GM23338 (cell line): ENCODE results near the gene NECTIN2. TPM values are rescaled to one million over a fixed set of nuclear protein-coding genes. Genes with fewer than 3 reads are reported as not detected.

ENCODE experiments used
- ATAC-seq: fragments of 200-7000 bp; cut with Tn5 transposase; 3 replicates; pipeline ENCODE4 v1.9.1; 2020
- DNase-seq: peaks from one replicate; pipeline ENCODE4 v3.0.0-alpha.2; 2015; ENCODE audit warnings: low spot score
- H2AFZ ChIP-seq: fragments of 200-600 bp; sonication (generic); 2 replicates; pipeline ENCODE4 v1.8.0; 2016; ENCODE audit warnings: antibody characterized with exemption, mild to moderate bottlenecking, moderate library complexity
- H3F3A ChIP-seq: fragments of 200-600 bp; sonication (generic); replicated peaks from 2 replicates; pipeline ENCODE4 v1.8.0; 2017; ENCODE audit warnings: antibody characterized with exemption, mixed run types, low read depth
- H3K27ac ChIP-seq: fragments of 200-600 bp; sonication (generic); 2 replicates; pipeline ENCODE4 v1.6.1; 2016; ENCODE audit warnings: low read depth
- H3K27me3 ChIP-seq: fragments of 200-600 bp; sonication (generic); 2 replicates; pipeline ENCODE4 v1.8.0; 2016; ENCODE audit warnings: mild to moderate bottlenecking, mixed run types, moderate library complexity; ENCODE audit not compliant: insufficient read depth
- H3K36me3 ChIP-seq: fragments of 200-600 bp; sonication (generic); 2 replicates; pipeline ENCODE4 v1.8.0; 2016; ENCODE audit warnings: mild to moderate bottlenecking; ENCODE audit not compliant: insufficient read depth
- H3K4me1 ChIP-seq: fragments of 200-600 bp; sonication (generic); 2 replicates; pipeline ENCODE4 v1.8.0; 2016; ENCODE audit warnings: mild to moderate bottlenecking, moderate library complexity; ENCODE audit not compliant: insufficient read depth
- H3K4me2 ChIP-seq: fragments of 200-600 bp; sonication (generic); 2 replicates; pipeline ENCODE4 v1.7.1; 2017; ENCODE audit warnings: mixed run types
- H3K4me3 ChIP-seq: fragments of 200-600 bp; sonication (generic); 2 replicates; pipeline ENCODE4 v1.6.1; 2016; ENCODE audit warnings: mixed run types
- H3K79me2 ChIP-seq: fragments of 200-600 bp; sonication (generic); replicated peaks from 2 replicates; pipeline ENCODE4 v1.8.0; 2017; ENCODE audit warnings: mild to moderate bottlenecking; ENCODE audit not compliant: insufficient read depth
- H3K9me2 ChIP-seq: fragments of 200-600 bp; sonication (generic); 2 replicates; pipeline ENCODE4 v1.8.0; 2017; ENCODE audit not compliant: insufficient read depth
- H4K20me1 ChIP-seq: fragments of 200-600 bp; sonication (generic); replicated peaks from 2 replicates; pipeline ENCODE4 v1.8.0; 2017; ENCODE audit warnings: mild to moderate bottlenecking; ENCODE audit not compliant: insufficient read depth
- H3K27ac Mint-ChIP-seq: 2 replicates; pipeline ENCODE4 v1.8.0; 2020; ENCODE audit warnings: inconsistent platforms, mild to moderate bottlenecking, moderate library complexity, mixed read lengths
- H3K27me3 Mint-ChIP-seq: 3 replicates; pipeline ENCODE4 v1.8.0; 2022; ENCODE audit warnings: low read depth, mild to moderate bottlenecking, moderate library complexity, mixed read lengths, inconsistent platforms; ENCODE audit not compliant: insufficient read depth, poor library complexity
- H3K36me3 Mint-ChIP-seq: 3 replicates; pipeline ENCODE4 v1.8.0; 2021; ENCODE audit warnings: low read depth, mild to moderate bottlenecking, inconsistent platforms, moderate library complexity, mixed read lengths
- H3K4me1 Mint-ChIP-seq: 3 replicates; pipeline ENCODE4 v1.8.0; 2020; ENCODE audit warnings: mild to moderate bottlenecking, inconsistent platforms, mixed read lengths
- H3K4me3 Mint-ChIP-seq: 3 replicates; pipeline ENCODE4 v1.8.0; 2021; ENCODE audit warnings: moderate library complexity, mild to moderate bottlenecking, inconsistent platforms, mixed read lengths
- H3K9me3 Mint-ChIP-seq: 3 replicates; pipeline ENCODE4 v1.8.0; 2020; ENCODE audit warnings: moderate library complexity, mild to moderate bottlenecking, inconsistent platforms, mixed read lengths
- CREB1 ChIP-seq: fragments of 250-450 bp; sonication (Bioruptor Pico); IDR thresholded peaks from 2 replicates; pipeline ENCODE4 v1.5.0; 2020; ENCODE audit warnings: low read depth, mild to moderate bottlenecking, moderate library complexity
- ETS1 ChIP-seq: IDR thresholded peaks from 2 replicates; pipeline ENCODE4 v1.6.1; 2016; ENCODE audit warnings: antibody characterized with exemption
- EZH2 ChIP-seq: fragments of 200-600 bp; sonication (generic); IDR thresholded peaks from one replicate; pipeline ENCODE4 v1.8.0; 2017; ENCODE audit warnings: antibody characterized with exemption, mild to moderate bottlenecking, low read depth; ENCODE audit not compliant: unreplicated experiment
- EZH2phosphoT487 ChIP-seq: fragments of 200-600 bp; sonication (generic); IDR thresholded peaks from one replicate; pipeline ENCODE4 v1.8.1; 2018; ENCODE audit warnings: antibody characterized with exemption; ENCODE audit not compliant: unreplicated experiment
- JUNB ChIP-seq: IDR thresholded peaks from one replicate; pipeline ENCODE4 v1.6.1; 2016; ENCODE audit warnings: antibody characterized with exemption; ENCODE audit not compliant: unreplicated experiment
- NANOG ChIP-seq: IDR thresholded peaks from 2 replicates; pipeline ENCODE4 v1.6.1; 2016; ENCODE audit warnings: antibody characterized with exemption, borderline replicate concordance
- POLR2AphosphoS5 ChIP-seq: IDR thresholded peaks from 2 replicates; pipeline ENCODE4 v1.6.1; 2016; ENCODE audit warnings: antibody characterized with exemption, low read depth
- STAT1 ChIP-seq: IDR thresholded peaks from one replicate; pipeline ENCODE4 v1.6.1; 2016; ENCODE audit warnings: antibody characterized with exemption; ENCODE audit not compliant: unreplicated experiment
- ZNF114 ChIP-seq: fragments of 250-450 bp; sonication (Bioruptor Pico); IDR thresholded peaks from 2 replicates; pipeline ENCODE4 v1.5.0; 2020; ENCODE audit warnings: mild to moderate bottlenecking, moderate library complexity
- ZNF331 ChIP-seq: fragments of 250-450 bp; sonication (Bioruptor Pico); IDR thresholded peaks from 2 replicates; pipeline ENCODE4 v1.5.0; 2020; ENCODE audit warnings: low read depth, mild to moderate bottlenecking, moderate library complexity
- polyA plus RNA-seq: library from polyadenylated mRNA; unstranded; fragments of >200 nt; fragmentation: Nextera tagmentation; extraction: Ambion mirVana; gene quantifications from 2 replicates; pipeline ENCODE4 v1.2.1, GENCODE V29; 2016
- total RNA-seq: library from RNA; depleted of rRNA; stranded (reverse); fragments of >200 nt; shearing (Covaris generic); gene quantifications from 2 replicates; pipeline ENCODE4 v1.2.3, GENCODE V29; 2014
- TF ChIP-seq, protein P1 (sequence below): IDR thresholded peaks from one replicate; pipeline ENCODE4 v1.6.1; 2018; ENCODE audit warnings: antibody characterized with exemption; ENCODE audit not compliant: unreplicated experiment
- TF ChIP-seq, protein P2 (sequence below), 2 experiments: fragments of 200-600 bp in 1 of 2; sonication (generic) in 1 of 2; conservative IDR thresholded peaks; 2 replicates each; pipeline versions ENCODE4 v1.5.1 to v1.6.1; 2016 to 2017; ENCODE audit warnings: antibody characterized with exemption in 2 of 2, low read depth in 2 of 2, mild to moderate bottlenecking in 2 of 2, moderate library complexity in 1 of 2

Gene NECTIN2
- total and polyA plus RNA-seq, 2 experiments from 2014 or later: 109 to 230 TPM

DNA sequence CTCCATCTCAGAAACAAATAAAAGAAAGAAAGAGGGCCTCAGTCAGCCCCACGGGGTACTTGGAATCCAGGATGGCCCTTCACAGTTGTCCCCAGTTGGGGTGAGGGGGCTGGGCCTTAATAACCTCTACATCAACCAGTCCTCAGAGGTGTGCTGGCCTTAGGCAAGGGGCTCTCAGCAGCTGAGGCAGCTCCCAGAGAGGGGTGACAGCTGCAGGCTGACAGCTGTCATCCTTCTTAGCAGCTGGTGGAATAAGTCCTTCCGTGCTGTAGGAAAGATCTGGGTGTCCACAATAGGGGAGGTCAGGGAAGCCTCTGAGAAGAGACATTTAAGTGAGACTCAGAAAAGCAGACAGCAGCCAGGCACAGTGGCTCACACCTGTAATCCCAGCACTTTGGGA is 29.8 kb upstream of the NECTIN2 start (continued):
- no peak for TF ChIP-seq ETS1
- TF ChIP-seq, protein P1, sequence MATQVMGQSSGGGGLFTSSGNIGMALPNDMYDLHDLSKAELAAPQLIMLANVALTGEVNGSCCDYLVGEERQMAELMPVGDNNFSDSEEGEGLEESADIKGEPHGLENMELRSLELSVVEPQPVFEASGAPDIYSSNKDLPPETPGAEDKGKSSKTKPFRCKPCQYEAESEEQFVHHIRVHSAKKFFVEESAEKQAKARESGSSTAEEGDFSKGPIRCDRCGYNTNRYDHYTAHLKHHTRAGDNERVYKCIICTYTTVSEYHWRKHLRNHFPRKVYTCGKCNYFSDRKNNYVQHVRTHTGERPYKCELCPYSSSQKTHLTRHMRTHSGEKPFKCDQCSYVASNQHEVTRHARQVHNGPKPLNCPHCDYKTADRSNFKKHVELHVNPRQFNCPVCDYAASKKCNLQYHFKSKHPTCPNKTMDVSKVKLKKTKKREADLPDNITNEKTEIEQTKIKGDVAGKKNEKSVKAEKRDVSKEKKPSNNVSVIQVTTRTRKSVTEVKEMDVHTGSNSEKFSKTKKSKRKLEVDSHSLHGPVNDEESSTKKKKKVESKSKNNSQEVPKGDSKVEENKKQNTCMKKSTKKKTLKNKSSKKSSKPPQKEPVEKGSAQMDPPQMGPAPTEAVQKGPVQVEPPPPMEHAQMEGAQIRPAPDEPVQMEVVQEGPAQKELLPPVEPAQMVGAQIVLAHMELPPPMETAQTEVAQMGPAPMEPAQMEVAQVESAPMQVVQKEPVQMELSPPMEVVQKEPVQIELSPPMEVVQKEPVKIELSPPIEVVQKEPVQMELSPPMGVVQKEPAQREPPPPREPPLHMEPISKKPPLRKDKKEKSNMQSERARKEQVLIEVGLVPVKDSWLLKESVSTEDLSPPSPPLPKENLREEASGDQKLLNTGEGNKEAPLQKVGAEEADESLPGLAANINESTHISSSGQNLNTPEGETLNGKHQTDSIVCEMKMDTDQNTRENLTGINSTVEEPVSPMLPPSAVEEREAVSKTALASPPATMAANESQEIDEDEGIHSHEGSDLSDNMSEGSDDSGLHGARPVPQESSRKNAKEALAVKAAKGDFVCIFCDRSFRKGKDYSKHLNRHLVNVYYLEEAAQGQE: no peak
- TF ChIP-seq ZNF114 (CRISPR knock-in tag): no peak
- TF ChIP-seq NANOG: no peak

DNA sequence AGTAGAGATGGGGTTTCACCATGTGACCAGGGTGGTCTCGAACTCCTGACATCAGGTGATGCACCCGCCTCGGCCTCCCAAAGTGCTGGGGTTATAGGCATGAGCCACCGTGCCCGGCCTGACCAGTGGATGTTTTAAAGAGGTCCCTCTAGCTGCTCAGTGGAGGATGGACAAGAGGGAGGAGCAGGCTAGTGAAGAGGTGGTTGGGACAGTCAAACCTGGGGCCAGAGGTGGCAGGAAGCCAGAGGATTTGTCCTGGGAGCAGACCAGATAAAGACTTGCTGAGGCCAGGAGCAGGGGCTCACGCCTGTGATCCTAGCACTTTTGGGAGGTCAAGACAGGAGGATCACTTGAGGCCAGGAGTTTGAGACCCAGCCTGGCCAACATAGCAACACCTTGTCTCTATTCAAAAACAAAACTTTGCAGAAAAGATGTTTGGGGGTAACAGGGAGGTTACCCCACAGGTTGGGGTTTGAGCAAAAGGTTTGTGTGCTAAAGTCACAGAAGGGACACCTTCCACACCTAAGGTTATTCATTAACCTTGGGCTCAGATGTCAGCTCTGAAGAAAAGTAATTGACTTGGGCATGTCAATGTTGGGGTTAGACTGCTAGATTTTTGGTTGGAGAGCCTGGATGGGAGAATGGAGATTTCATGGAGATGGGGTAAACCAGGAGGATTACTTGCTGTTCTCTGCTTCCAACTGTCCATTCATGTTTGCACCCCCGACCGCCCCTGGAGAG is 28.2 kb upstream of the NECTIN2 start:
- H3K4me1 ChIP-seq: no peaks in the 10 kb centered on the region; the same call in 1 of the 2 replicates
- no peak overlapping the region for H3K4me2 ChIP-seq
- Mint-ChIP-seq H3K4me1 (peaks cover 3% of the 10 kb centered on the region; the same call in 1 of the 3 replicates), H3K27ac (no peak overlapping the region), H3K27me3 (peaks cover 23% of the 10 kb centered on the region), H3K9me3 (no peaks in the 10 kb centered on the region; the same call in 2 of the 3 replicates), H3K36me3 (peaks cover 48% of the 10 kb centered on the region), H3K4me3 (no peak overlapping the region)
- H4K20me1 ChIP-seq: peaks cover 13% of the 10 kb centered on the region
- no peak overlapping the region for H2AFZ ChIP-seq
- H3K36me3 ChIP-seq: no peaks in the 10 kb centered on the region
- H3K27ac ChIP-seq: no peak overlapping the region
- ATAC-seq (no peak), DNase-seq (no peak)
- H3K9me2 ChIP-seq: no peaks in the 10 kb centered on the region
- H3F3A ChIP-seq: no peaks in the 10 kb centered on the region
- H3K4me3 ChIP-seq: no peak overlapping the region
- no peaks in the 10 kb centered on the region for H3K79me2 ChIP-seq
- peaks cover 15% of the 10 kb centered on the region; the same call in 1 of the 2 replicates for H3K27me3 ChIP-seq
- no peak for TF ChIP-seq ETS1
- TF ChIP-seq NANOG: no peak
- TF ChIP-seq, protein P1: no peak
- no peak for TF ChIP-seq EZH2
- TF ChIP-seq ZNF114 (CRISPR knock-in tag): no peak
- TF ChIP-seq ZNF331 (CRISPR knock-in tag): no peak
- no peak for TF ChIP-seq EZH2phosphoT487
- TF ChIP-seq JUNB: no peak
- TF ChIP-seq POLR2AphosphoS5: no peak
- TF ChIP-seq STAT1: no peak
- TF ChIP-seq CREB1 (CRISPR knock-in tag): no peak
- TF ChIP-seq, protein P2, sequence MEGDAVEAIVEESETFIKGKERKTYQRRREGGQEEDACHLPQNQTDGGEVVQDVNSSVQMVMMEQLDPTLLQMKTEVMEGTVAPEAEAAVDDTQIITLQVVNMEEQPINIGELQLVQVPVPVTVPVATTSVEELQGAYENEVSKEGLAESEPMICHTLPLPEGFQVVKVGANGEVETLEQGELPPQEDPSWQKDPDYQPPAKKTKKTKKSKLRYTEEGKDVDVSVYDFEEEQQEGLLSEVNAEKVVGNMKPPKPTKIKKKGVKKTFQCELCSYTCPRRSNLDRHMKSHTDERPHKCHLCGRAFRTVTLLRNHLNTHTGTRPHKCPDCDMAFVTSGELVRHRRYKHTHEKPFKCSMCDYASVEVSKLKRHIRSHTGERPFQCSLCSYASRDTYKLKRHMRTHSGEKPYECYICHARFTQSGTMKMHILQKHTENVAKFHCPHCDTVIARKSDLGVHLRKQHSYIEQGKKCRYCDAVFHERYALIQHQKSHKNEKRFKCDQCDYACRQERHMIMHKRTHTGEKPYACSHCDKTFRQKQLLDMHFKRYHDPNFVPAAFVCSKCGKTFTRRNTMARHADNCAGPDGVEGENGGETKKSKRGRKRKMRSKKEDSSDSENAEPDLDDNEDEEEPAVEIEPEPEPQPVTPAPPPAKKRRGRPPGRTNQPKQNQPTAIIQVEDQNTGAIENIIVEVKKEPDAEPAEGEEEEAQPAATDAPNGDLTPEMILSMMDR (conservative IDR thresholded peaks at IDR 0.05; ENCODE audit: low read depth in 2 of 2): no peak
